HL-60 (cell line): ENCODE results near the gene POLE4.

ENCODE experiments used
- CTCF ChIP-seq: IDR thresholded peaks from one replicate; pipeline ENCODE4 v1.5.1; 2011; ENCODE audit warnings: low read length, control low read depth, inconsistent platforms; ENCODE audit not compliant: insufficient read depth
- SPI1 ChIP-seq: IDR thresholded peaks from 2 replicates; pipeline ENCODE4 v1.6.1; 2012; ENCODE audit warnings: low read depth, mild to moderate bottlenecking, borderline replicate concordance

- TF ChIP-seq CTCF (no peak), SPI1 (no peak)
These were observed 12.6 kb upstream of the POLE4 start for GRCh38 chr2:74945788-74946331.
